HEK293 (cell line): ENCODE measurements around the gene ZNF785.
A peak's percentile ranks its signal among the peaks of the same experiment; 100 is the strongest.

ENCODE experiments used
- CTCF ChIA-PET: fragments of 350-600 bp; formaldehyde crosslinking; extraction: SDS; loops from one replicate; lab custom pipeline; 2021; ENCODE audit warnings: antibody characterized with exemption; lab: Yijun Ruan, JAX
- POLR2A ChIA-PET: fragments of 300-600 bp; formaldehyde crosslinking; extraction: SDS; loops from one replicate; lab custom pipeline; 2020; ENCODE audit warnings: antibody characterized with exemption, inconsistent platforms; lab: Yijun Ruan, JAX
- H3K27ac ChIP-seq: fragments of 200-500 bp; sonication (Bioruptor generic); 2 replicates; pipeline ENCODE4 v1.5.1; 2014; ENCODE audit warnings: low read depth, low read length, control low read depth, inconsistent platforms; ENCODE audit errors: extremely low read depth
- H3K36me3 ChIP-seq, 2 experiments: fragments of 200-500 bp in 1 of 2; sonication (Bioruptor generic) in 1 of 2; 1 replicate in 1 of 2; 2 replicates in 1 of 2; pipeline ENCODE4 v1.5.1; 2014 to 2017; ENCODE audit warnings: inconsistent platforms in 2 of 2, low read length in 2 of 2; ENCODE audit not compliant: control insufficient read depth in 2 of 2, insufficient read depth in 1 of 2
- H3K4me1 ChIP-seq: fragments of 200-500 bp; sonication (Bioruptor generic); 2 replicates; pipeline ENCODE4 v1.5.1; 2014; ENCODE audit warnings: mild to moderate bottlenecking, low read length, inconsistent platforms; ENCODE audit not compliant: control insufficient read depth, insufficient read depth
- H3K4me3 ChIP-seq: 2 replicates; pipeline ENCODE4 v1.5.1; 2011; ENCODE audit warnings: low read depth, mild to moderate bottlenecking, control low read depth, low read length, moderate library complexity
- H3K9me3 ChIP-seq: fragments of 200-500 bp; sonication (Bioruptor generic); 2 replicates; pipeline ENCODE4 v1.5.1; 2014; ENCODE audit warnings: low read depth, low read length, inconsistent platforms; ENCODE audit not compliant: control insufficient read depth, insufficient read depth
- FEZF1 ChIP-seq: fragments of 450-650 bp; formaldehyde crosslinking; IDR thresholded peaks from 2 replicates; pipeline ENCODE4 v1.5.1; 2016; ENCODE audit warnings: missing biosample characterization, missing genetic modification characterization
- KLF10 ChIP-seq: fragments of 450-650 bp; IDR thresholded peaks from 2 replicates; pipeline ENCODE4 v1.5.1; 2018; ENCODE audit warnings: missing biosample characterization, mild to moderate bottlenecking, missing genetic modification characterization
- SP7 ChIP-seq: fragments of 450-650 bp; formaldehyde crosslinking; IDR thresholded peaks from 2 replicates; pipeline ENCODE4 v1.5.1; 2016; ENCODE audit warnings: missing biosample characterization, missing genetic modification characterization
- YY2 ChIP-seq: fragments of 450-650 bp; formaldehyde crosslinking; IDR thresholded peaks from 2 replicates; pipeline ENCODE4 v1.5.1; 2016; ENCODE audit warnings: missing biosample characterization, missing genetic modification characterization
- ZFP41 ChIP-seq: fragments of 450-650 bp; formaldehyde crosslinking; IDR thresholded peaks from 2 replicates; pipeline ENCODE4 v1.5.1; 2016; ENCODE audit warnings: missing biosample characterization, missing genetic modification characterization, borderline replicate concordance
- ZNF121 ChIP-seq: fragments of 450-650 bp; formaldehyde crosslinking; IDR thresholded peaks from 2 replicates; pipeline ENCODE4 v1.5.1; 2016; ENCODE audit warnings: missing biosample characterization, missing genetic modification characterization
- ZNF221 ChIP-seq: fragments of 450-650 bp; formaldehyde crosslinking; IDR thresholded peaks from 2 replicates; pipeline ENCODE4 v1.5.1; 2017; ENCODE audit warnings: missing biosample characterization, missing genetic modification characterization, borderline replicate concordance
- ZNF335 ChIP-seq: fragments of 450-650 bp; formaldehyde crosslinking; conservative IDR thresholded peaks from 2 replicates; pipeline ENCODE4 v1.5.1; 2016; ENCODE audit warnings: missing biosample characterization, missing genetic modification characterization
- ZNF350 ChIP-seq: fragments of 450-650 bp; formaldehyde crosslinking; IDR thresholded peaks from 2 replicates; pipeline ENCODE4 v1.5.0; 2017; ENCODE audit warnings: missing biosample characterization, mild to moderate bottlenecking, missing genetic modification characterization
- ZNF626 ChIP-seq: fragments of 450-650 bp; sonication (Bioruptor Pico); formaldehyde crosslinking; IDR thresholded peaks from 2 replicates; pipeline ENCODE4 v1.5.1; 2018; ENCODE audit warnings: missing biosample characterization, missing genetic modification characterization, inconsistent platforms
- ZNF677 ChIP-seq: fragments of 450-650 bp; IDR thresholded peaks from 2 replicates; pipeline ENCODE4 v1.5.0; 2018; ENCODE audit warnings: missing biosample characterization, mild to moderate bottlenecking, missing genetic modification characterization, moderate library complexity
- ZNF701 ChIP-seq: fragments of 450-650 bp; formaldehyde crosslinking; IDR thresholded peaks from 2 replicates; pipeline ENCODE4 v1.5.1; 2016; ENCODE audit warnings: missing biosample characterization, missing genetic modification characterization
- ZNF768 ChIP-seq: fragments of 450-650 bp; formaldehyde crosslinking; IDR thresholded peaks from 2 replicates; pipeline ENCODE4 v1.5.1; 2018; ENCODE audit warnings: missing biosample characterization, mild to moderate bottlenecking, missing genetic modification characterization
- ZNF776 ChIP-seq: fragments of 450-650 bp; formaldehyde crosslinking; IDR thresholded peaks from 2 replicates; pipeline ENCODE4 v1.5.0; 2017; ENCODE audit warnings: missing biosample characterization, missing genetic modification characterization, borderline replicate concordance
- TF ChIP-seq, protein P1 (sequence below): fragments of 450-650 bp; formaldehyde crosslinking; IDR thresholded peaks from 2 replicates; pipeline ENCODE4 v1.5.1; 2016; ENCODE audit warnings: missing biosample characterization, missing genetic modification characterization, borderline replicate concordance
- TF ChIP-seq, protein P2 (sequence below): fragments of 450-650 bp; formaldehyde crosslinking; IDR thresholded peaks from 2 replicates; pipeline ENCODE4; 2016; ENCODE audit warnings: missing biosample characterization, missing genetic modification characterization
- TF ChIP-seq, protein P3 (sequence below): fragments of 450-650 bp; formaldehyde crosslinking; IDR thresholded peaks from 2 replicates; pipeline ENCODE4 v1.5.1; 2016; ENCODE audit warnings: missing biosample characterization, missing genetic modification characterization
- TF ChIP-seq, protein P4 (sequence below): fragments of 450-650 bp; formaldehyde crosslinking; IDR thresholded peaks from 2 replicates; pipeline ENCODE4 v1.5.1; 2016; ENCODE audit warnings: missing biosample characterization, missing genetic modification characterization

The ZNF785 gene

DNA sequence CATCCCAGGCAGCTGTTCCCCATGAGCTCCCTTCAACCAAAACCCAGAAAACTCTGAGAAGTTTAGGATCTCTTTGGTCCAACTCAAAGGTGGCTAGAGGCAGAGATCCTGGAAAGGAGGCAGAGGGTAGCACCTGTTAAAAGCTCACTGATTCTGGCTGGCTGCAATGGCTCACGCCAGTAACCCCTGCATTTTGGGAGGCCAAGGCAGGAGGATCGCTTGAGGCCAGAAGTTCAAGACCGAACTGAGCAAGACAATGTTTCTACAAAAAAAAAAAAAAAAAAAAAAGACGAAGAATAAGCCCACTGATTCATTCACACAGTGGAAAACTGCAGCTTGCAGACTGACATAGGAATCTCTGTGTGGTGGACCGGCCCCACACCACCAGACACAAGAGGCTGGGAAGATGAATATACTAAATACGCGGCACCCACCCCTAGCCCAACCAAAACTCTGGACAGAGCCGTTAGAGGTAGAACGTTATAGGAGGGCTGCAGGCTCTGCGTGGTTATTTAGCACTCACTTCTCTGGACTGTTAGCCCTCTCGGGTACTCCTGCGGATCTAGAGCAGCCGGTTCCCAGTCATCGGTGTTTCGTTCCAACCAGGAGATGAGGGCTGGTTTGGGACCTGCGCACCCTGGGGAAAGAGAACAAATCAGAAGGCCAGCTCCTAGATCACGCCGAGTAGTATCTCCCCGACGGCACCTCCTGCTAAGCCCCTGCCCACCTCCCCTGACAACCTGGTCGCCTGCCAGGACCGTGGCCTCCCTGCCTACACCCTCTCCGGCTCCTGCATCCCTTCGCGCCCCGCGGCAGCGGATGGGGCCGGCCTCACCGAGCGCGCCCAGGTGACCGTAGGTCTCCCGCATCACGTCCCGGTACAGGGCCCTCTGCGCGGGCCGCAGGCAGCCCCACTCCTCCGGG is 23.8 kb upstream of the ZNF785 start (continued):
- TF ChIP-seq ZNF701 (no peak), YY2 (tag by site-specific recombination) (no peak), FEZF1 (tag by site-specific recombination) (no peak), SP7 (tag by site-specific recombination) (no peak), ZNF221 (tag by site-specific recombination) (no peak), ZNF350 (tag by site-specific recombination) (no peak), KLF10 (tag by site-specific recombination) (no peak), ZFP41 (tag by site-specific recombination) (no peak), ZNF776 (tag by site-specific recombination) (no peak), ZNF626 (tag by site-specific recombination) (no peak), ZNF677 (tag by site-specific recombination) (no peak)
- TF ChIP-seq, protein P1, sequence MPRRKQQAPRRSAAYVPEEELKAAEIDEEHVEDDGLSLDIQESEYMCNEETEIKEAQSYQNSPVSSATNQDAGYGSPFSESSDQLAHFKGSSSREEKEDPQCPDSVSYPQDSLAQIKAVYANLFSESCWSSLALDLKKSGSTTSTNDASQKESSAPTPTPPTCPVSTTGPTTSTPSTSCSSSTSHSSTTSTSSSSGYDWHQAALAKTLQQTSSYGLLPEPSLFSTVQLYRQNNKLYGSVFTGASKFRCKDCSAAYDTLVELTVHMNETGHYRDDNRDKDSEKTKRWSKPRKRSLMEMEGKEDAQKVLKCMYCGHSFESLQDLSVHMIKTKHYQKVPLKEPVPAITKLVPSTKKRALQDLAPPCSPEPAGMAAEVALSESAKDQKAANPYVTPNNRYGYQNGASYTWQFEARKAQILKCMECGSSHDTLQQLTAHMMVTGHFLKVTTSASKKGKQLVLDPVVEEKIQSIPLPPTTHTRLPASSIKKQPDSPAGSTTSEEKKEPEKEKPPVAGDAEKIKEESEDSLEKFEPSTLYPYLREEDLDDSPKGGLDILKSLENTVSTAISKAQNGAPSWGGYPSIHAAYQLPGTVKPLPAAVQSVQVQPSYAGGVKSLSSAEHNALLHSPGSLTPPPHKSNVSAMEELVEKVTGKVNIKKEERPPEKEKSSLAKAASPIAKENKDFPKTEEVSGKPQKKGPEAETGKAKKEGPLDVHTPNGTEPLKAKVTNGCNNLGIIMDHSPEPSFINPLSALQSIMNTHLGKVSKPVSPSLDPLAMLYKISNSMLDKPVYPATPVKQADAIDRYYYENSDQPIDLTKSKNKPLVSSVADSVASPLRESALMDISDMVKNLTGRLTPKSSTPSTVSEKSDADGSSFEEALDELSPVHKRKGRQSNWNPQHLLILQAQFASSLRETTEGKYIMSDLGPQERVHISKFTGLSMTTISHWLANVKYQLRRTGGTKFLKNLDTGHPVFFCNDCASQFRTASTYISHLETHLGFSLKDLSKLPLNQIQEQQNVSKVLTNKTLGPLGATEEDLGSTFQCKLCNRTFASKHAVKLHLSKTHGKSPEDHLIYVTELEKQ (tag by site-specific recombination) = no peak; the same call in 1 of the 2 replicates
- TF ChIP-seq, protein P2, sequence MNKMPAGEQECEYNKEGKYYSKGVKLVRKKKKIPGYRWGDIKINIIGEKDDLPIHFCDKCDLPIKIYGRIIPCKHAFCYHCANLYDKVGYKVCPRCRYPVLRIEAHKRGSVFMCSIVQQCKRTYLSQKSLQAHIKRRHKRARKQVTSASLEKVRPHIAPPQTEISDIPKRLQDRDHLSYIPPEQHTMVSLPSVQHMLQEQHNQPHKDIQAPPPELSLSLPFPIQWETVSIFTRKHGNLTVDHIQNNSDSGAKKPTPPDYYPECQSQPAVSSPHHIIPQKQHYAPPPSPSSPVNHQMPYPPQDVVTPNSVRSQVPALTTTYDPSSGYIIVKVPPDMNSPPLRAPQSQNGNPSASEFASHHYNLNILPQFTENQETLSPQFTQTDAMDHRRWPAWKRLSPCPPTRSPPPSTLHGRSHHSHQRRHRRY (tag by site-specific recombination) = no peak
- TF ChIP-seq, protein P3, sequence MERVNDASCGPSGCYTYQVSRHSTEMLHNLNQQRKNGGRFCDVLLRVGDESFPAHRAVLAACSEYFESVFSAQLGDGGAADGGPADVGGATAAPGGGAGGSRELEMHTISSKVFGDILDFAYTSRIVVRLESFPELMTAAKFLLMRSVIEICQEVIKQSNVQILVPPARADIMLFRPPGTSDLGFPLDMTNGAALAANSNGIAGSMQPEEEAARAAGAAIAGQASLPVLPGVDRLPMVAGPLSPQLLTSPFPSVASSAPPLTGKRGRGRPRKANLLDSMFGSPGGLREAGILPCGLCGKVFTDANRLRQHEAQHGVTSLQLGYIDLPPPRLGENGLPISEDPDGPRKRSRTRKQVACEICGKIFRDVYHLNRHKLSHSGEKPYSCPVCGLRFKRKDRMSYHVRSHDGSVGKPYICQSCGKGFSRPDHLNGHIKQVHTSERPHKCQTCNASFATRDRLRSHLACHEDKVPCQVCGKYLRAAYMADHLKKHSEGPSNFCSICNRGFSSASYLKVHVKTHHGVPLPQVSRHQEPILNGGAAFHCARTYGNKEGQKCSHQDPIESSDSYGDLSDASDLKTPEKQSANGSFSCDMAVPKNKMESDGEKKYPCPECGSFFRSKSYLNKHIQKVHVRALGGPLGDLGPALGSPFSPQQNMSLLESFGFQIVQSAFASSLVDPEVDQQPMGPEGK (tag by site-specific recombination) = peak; percentile 77
- TF ChIP-seq, protein P4, sequence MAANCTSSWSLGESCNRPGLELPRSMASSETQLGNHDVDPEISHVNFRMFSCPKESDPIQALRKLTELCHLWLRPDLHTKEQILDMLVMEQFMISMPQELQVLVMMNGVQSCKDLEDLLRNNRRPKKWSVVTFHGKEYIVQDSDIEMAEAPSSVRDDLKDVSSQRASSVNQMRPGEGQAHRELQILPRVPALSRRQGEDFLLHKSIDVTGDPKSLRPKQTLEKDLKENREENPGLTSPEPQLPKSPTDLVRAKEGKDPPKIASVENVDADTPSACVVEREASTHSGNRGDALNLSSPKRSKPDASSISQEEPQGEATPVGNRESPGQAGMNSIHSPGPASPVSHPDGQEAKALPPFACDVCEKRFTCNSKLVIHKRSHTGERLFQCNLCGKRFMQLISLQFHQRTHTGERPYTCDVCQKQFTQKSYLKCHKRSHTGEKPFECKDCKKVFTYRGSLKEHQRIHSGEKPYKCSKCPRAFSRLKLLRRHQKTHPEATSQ (tag by site-specific recombination) = no peak

DNA sequence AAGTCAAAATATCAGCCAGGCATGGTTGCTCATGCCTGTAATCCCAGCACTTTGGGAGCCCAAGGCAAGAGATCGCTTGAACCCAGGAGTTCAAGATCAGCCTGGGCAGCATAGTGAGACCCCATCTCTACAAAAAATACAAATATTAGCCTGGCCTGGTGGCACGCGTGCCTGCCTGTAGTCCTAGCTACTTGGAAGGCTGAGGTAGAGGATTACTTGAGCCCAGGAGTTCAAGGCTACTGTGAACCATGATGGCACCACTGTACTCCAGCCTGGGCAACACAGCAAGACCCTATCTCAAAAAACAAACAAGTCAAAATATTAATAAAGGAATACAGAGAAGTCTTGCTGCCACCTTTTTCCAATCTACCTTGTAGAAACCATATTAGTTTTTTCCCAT is 20.5 kb upstream of the ZNF785 start:
- POLR2A ChIA-PET = no interaction called here
- Histone ChIP-seq H3K4me1 (no peaks in the 10 kb centered on the region), H3K27ac (no peak overlapping the region), H3K9me3 (no peaks in the 10 kb centered on the region), H3K36me3 (peaks cover 37 to 72% of the 10 kb centered on the region in 2 experiments), H3K4me3 (no peak overlapping the region)
- CTCF ChIA-PET = interaction anchor here (1.1 to 4.3 kb wide), 2 partner anchors 8 to 14 kb away, joined by 3 to 29 read pairs; no protein-coding TSS in a partner anchor
- peak; percentile 99 for TF ChIP-seq ZNF121 (tag by site-specific recombination)
- no peak for TF ChIP-seq ZNF768
- no peak for TF ChIP-seq ZNF335
